ENCODE results near the gene PELI1.
A peak's percentile ranks its signal among the peaks of the same experiment; 100 is the strongest.

Gene PELI1

GRCh38 chr2:64052463-64053241 lies 91.6 kb downstream of the PELI1 start:
- TF ChIP-seq, protein P1, sequence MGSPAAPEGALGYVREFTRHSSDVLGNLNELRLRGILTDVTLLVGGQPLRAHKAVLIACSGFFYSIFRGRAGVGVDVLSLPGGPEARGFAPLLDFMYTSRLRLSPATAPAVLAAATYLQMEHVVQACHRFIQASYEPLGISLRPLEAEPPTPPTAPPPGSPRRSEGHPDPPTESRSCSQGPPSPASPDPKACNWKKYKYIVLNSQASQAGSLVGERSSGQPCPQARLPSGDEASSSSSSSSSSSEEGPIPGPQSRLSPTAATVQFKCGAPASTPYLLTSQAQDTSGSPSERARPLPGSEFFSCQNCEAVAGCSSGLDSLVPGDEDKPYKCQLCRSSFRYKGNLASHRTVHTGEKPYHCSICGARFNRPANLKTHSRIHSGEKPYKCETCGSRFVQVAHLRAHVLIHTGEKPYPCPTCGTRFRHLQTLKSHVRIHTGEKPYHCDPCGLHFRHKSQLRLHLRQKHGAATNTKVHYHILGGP (tag by site-specific recombination; IDR thresholded peaks at IDR 0.05): no peak
- Histone ChIP-seq H3K27ac (ENCODE audit: extremely low read depth, low read depth, low read length) (no peak overlapping the region), H3K4me1 (ENCODE audit: control insufficient read depth, insufficient read depth, low read length) (no peaks in the 10 kb centered on the region; the same call in 1 of the 2 replicates), H3K36me3 (ENCODE audit: control insufficient read depth in 2 of 2, insufficient read depth in 1 of 2, low read length in 2 of 2) (no peaks in the 10 kb centered on the region), H3K9me3 (ENCODE audit: control insufficient read depth, insufficient read depth, low read depth, low read length) (no peaks in the 10 kb centered on the region), H3K4me3 (ENCODE audit: low read depth, low read length) (no peak overlapping the region)
- CTCF ChIA-PET: interaction anchor here (0.6 to 5.6 kb wide), 2 partner anchors 10 to 276 kb away, joined by 4 to 81 read pairs; no protein-coding TSS in a partner anchor
- POLR2A ChIA-PET: no interaction called here

- no peak overlapping the region for H3K4me3 ChIP-seq (ENCODE audit: low read depth, low read length)
- no peaks in the 10 kb centered on the region for H3K36me3 ChIP-seq (ENCODE audit: control insufficient read depth in 2 of 2, insufficient read depth in 1 of 2, low read length in 2 of 2)
- CTCF ChIA-PET: interaction anchor here (0.6 to 5.6 kb wide), 15 partner anchors 12 to 839 kb away, joined by 3 to 81 read pairs (median 3); no protein-coding TSS in a partner anchor
- H3K9me3 ChIP-seq (ENCODE audit: control insufficient read depth, insufficient read depth, low read depth, low read length): no peaks in the 10 kb centered on the region
- H3K27ac ChIP-seq (ENCODE audit: extremely low read depth, low read depth, low read length): no peak overlapping the region
- H3K4me1 ChIP-seq (ENCODE audit: control insufficient read depth, insufficient read depth, low read length): no peaks in the 10 kb centered on the region; the same call in 1 of the 2 replicates
- POLR2A ChIA-PET: interaction anchor here (0.6 to 1.5 kb wide), 2 partner anchors 15 to 94 kb away, joined by 4 to 7 read pairs; no protein-coding TSS in a partner anchor
- TF ChIP-seq PRDM2 (tag by site-specific recombination; IDR thresholded peaks at IDR 0.05; ENCODE audit: borderline replicate concordance) (no peak), ZNF157 (tag by site-specific recombination; IDR thresholded peaks at IDR 0.05) (no peak), SP7 (tag by site-specific recombination; IDR thresholded peaks at IDR 0.05) (0 out of 2 replicates have a peak, but pooled peaks have one; percentile 29), ZNF660 (tag by site-specific recombination; IDR thresholded peaks at IDR 0.05) (0 out of 2 replicates have a peak, but pooled peaks have one; percentile 37), ZNF837 (tag by site-specific recombination; IDR thresholded peaks at IDR 0.05) (no peak), ZNF561 (tag by site-specific recombination; IDR thresholded peaks at IDR 0.05; ENCODE audit: borderline replicate concordance) (no peak), BCL11B (tag by site-specific recombination; IDR thresholded peaks at IDR 0.05; ENCODE audit: low read depth) (no peak), ZNF426 (tag by site-specific recombination; IDR thresholded peaks at IDR 0.05) (no peak), OVOL3 (tag by site-specific recombination; IDR thresholded peaks at IDR 0.05) (no peak), PRDM4 (tag by site-specific recombination; IDR thresholded peaks at IDR 0.05) (no peak), FEZF1 (tag by site-specific recombination; IDR thresholded peaks at IDR 0.05) (no peak), ZSCAN16 (tag by site-specific recombination; IDR thresholded peaks at IDR 0.05) (no peak), ZNF518A (tag by site-specific recombination; conservative IDR thresholded peaks at IDR 0.05; ENCODE audit: low read depth) (no peak)
- TF ChIP-seq, protein P2, sequence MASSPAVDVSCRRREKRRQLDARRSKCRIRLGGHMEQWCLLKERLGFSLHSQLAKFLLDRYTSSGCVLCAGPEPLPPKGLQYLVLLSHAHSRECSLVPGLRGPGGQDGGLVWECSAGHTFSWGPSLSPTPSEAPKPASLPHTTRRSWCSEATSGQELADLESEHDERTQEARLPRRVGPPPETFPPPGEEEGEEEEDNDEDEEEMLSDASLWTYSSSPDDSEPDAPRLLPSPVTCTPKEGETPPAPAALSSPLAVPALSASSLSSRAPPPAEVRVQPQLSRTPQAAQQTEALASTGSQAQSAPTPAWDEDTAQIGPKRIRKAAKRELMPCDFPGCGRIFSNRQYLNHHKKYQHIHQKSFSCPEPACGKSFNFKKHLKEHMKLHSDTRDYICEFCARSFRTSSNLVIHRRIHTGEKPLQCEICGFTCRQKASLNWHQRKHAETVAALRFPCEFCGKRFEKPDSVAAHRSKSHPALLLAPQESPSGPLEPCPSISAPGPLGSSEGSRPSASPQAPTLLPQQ (tag by site-specific recombination; IDR thresholded peaks at IDR 0.05): 0 out of 2 replicates have a peak, but pooled peaks have one; percentile 37
Measured at GRCh38 chr2:64049633-64050220, 94.5 kb downstream of the PELI1 start.
